HL-60 (cell line): ENCODE results near the gene ATP1A1.

Experiments used
- DNase-seq, 2 experiments: peaks; one replicate each; pipeline ENCODE4 v3.0.0-alpha.2; 2010 to 2020; ENCODE audit warnings: low read depth in 1 of 2, low spot score in 1 of 2
- H3K27ac ChIP-seq: fragments of 250-450 bp; sonication (Bioruptor Pico); replicated peaks from 2 replicates; pipeline ENCODE4 v1.5.1; 2020; ENCODE audit warnings: mild to moderate bottlenecking, moderate library complexity
- H3K27me3 ChIP-seq: fragments of 250-450 bp; sonication (Bioruptor Pico); 2 replicates; pipeline ENCODE4 v1.5.1; 2021; ENCODE audit warnings: mild to moderate bottlenecking, moderate library complexity; ENCODE audit not compliant: insufficient read depth, poor library complexity, severe bottlenecking
- H3K4me3 ChIP-seq: replicated peaks from 2 replicates; pipeline ENCODE4 v1.5.1; 2011; ENCODE audit warnings: mild to moderate bottlenecking, control low read depth, low read length; ENCODE audit not compliant: insufficient read depth
- GABPA ChIP-seq: IDR thresholded peaks from 2 replicates; pipeline ENCODE4 v1.6.1; 2012; ENCODE audit warnings: low read depth
- POLR2AphosphoS5 ChIP-seq: IDR thresholded peaks from 2 replicates; pipeline ENCODE4 v1.6.1; 2012; ENCODE audit warnings: low read depth
- SPI1 ChIP-seq: IDR thresholded peaks from 2 replicates; pipeline ENCODE4 v1.6.1; 2012; ENCODE audit warnings: low read depth, mild to moderate bottlenecking, borderline replicate concordance
- TF ChIP-seq, protein P1 (sequence below): IDR thresholded peaks from 2 replicates; pipeline ENCODE4 v1.6.1; 2012; ENCODE audit warnings: low read depth; ENCODE audit not compliant: insufficient replicate concordance
- TF ChIP-seq, protein P2 (sequence below): IDR thresholded peaks from one replicate; pipeline ENCODE4 v1.5.1; 2011; ENCODE audit warnings: low read length, control low read depth, inconsistent platforms; ENCODE audit not compliant: insufficient read depth

ATP1A1 gene

DNA sequence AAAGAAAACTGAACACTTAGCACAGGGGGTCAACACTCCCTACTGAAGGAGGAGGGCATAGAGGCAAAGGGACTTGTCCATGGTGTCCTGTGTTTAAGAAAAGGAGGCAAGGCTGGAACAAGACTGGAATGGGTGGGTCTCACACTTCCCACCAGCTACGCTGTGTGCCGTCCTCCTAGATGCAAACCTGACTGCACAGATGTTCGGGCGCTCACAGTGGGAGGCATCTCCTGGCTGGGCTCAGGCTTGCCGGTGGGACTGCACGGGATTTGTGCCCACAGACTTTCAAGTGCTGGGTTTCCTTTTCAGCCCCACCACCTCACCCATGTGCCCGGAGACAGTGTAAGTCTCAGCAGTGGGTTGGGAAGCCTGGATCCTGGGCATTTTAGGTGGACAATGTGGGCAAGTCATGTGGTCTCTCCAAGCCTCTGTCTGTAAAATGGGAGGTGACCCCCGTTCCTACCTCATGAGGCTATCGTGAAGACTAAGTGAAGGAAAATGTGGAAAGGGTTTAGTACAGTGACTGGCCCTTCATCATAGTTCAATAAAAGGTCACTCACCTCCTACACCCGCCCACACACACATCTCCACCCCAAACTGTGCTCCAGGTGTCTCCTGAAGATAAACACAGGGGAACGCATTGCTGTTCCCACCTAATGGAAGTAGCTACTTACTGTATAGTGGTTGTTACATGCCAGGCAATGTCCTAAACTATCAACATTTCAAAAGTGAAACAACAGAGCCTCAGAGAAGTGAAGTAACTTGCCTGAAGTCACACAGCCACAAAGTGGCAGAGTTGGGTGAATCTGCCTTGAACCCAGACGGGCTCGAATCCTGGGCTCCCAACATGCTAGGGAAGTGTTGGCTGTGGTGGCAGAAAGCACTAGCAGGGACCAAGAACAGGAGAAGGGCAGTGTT is 36.0 kb downstream of the ATP1A1 start:
- no peak overlapping the region for H3K27ac ChIP-seq
- TF ChIP-seq, protein P1, sequence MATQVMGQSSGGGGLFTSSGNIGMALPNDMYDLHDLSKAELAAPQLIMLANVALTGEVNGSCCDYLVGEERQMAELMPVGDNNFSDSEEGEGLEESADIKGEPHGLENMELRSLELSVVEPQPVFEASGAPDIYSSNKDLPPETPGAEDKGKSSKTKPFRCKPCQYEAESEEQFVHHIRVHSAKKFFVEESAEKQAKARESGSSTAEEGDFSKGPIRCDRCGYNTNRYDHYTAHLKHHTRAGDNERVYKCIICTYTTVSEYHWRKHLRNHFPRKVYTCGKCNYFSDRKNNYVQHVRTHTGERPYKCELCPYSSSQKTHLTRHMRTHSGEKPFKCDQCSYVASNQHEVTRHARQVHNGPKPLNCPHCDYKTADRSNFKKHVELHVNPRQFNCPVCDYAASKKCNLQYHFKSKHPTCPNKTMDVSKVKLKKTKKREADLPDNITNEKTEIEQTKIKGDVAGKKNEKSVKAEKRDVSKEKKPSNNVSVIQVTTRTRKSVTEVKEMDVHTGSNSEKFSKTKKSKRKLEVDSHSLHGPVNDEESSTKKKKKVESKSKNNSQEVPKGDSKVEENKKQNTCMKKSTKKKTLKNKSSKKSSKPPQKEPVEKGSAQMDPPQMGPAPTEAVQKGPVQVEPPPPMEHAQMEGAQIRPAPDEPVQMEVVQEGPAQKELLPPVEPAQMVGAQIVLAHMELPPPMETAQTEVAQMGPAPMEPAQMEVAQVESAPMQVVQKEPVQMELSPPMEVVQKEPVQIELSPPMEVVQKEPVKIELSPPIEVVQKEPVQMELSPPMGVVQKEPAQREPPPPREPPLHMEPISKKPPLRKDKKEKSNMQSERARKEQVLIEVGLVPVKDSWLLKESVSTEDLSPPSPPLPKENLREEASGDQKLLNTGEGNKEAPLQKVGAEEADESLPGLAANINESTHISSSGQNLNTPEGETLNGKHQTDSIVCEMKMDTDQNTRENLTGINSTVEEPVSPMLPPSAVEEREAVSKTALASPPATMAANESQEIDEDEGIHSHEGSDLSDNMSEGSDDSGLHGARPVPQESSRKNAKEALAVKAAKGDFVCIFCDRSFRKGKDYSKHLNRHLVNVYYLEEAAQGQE = no peak
- TF ChIP-seq SPI1 = no peak
- TF ChIP-seq GABPA = no peak
- no peak for TF ChIP-seq POLR2AphosphoS5
- TF ChIP-seq, protein P2, sequence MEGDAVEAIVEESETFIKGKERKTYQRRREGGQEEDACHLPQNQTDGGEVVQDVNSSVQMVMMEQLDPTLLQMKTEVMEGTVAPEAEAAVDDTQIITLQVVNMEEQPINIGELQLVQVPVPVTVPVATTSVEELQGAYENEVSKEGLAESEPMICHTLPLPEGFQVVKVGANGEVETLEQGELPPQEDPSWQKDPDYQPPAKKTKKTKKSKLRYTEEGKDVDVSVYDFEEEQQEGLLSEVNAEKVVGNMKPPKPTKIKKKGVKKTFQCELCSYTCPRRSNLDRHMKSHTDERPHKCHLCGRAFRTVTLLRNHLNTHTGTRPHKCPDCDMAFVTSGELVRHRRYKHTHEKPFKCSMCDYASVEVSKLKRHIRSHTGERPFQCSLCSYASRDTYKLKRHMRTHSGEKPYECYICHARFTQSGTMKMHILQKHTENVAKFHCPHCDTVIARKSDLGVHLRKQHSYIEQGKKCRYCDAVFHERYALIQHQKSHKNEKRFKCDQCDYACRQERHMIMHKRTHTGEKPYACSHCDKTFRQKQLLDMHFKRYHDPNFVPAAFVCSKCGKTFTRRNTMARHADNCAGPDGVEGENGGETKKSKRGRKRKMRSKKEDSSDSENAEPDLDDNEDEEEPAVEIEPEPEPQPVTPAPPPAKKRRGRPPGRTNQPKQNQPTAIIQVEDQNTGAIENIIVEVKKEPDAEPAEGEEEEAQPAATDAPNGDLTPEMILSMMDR = no peak

DNA sequence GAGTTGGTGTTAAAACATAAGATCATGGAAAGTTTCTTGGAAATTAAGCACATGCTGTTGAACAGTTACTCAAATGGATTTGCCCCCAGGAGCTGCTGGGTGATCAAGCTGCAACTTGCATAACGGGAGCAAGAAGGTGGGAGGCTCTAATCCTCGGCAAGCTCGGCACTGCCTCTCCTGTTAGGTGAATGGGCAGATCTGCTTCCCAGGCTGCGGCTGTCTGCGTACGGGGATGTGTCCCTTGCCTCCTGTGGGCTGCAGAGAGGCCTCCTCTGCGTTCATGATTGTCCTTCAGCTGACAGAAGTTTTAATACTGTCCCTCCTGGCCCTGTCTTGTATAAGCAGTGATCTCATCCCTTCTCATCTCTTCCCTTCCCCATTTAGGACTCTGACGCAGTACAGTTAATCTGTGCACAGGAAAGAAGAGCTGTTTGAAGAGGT is 36.7 kb downstream of the ATP1A1 start:
- no peak overlapping the region for H3K27ac ChIP-seq
- H3K4me3 ChIP-seq = no peak overlapping the region
- DNase-seq = no peak
- TF ChIP-seq POLR2AphosphoS5 = no peak
- TF ChIP-seq, protein P2 = no peak
- no peak for TF ChIP-seq SPI1
- TF ChIP-seq, protein P1 = no peak
- no peak for TF ChIP-seq GABPA
- no peaks in the 10 kb centered on the region for H3K27me3 ChIP-seq

More for the DNA sequence above, 36.0 kb downstream of the ATP1A1 start:
- no peak overlapping the region for H3K4me3 ChIP-seq
- DNase-seq = no peak
- H3K27me3 ChIP-seq = no peaks in the 10 kb centered on the region

DNA sequence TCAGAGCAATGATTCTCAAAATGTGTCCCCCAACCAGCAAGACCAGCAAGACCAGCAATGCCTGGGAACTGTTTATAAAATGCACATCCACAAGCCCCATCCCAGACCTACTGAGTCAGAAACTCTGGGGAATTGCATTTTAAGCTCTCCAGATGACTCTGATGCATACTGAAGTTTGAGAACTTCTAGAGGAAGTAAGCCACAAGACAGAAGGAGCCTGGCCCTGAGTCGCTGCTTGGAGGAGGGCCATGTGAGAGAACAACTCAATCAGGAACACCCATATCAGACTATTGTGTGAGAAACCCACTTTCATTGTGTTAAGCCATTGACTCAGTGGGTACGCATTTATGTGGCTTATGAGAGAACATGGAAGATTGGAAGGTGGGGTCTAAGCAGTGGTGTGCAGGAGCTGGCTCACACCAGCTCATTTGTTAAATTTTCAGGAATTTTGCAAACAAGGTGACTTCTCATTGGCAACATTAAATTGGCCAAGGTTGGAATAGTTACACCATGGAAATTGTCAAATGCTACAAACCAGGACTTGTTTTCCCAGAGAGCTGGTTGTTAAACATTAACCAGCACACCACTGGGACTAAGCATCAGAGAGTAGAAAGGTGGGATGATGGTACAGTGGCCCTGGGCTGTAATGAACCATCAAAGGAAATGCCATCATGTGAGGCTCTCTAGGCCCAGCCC is 38.9 kb downstream of the ATP1A1 start:
- no peak overlapping the region for H3K4me3 ChIP-seq
- DNase-seq = no peak
- TF ChIP-seq, protein P1 = no peak
- no peak for TF ChIP-seq SPI1
- TF ChIP-seq POLR2AphosphoS5 = no peak
- TF ChIP-seq, protein P2 = no peak
- H3K27me3 ChIP-seq = no peaks in the 10 kb centered on the region
- no peak overlapping the region for H3K27ac ChIP-seq
